GF-D8 (cell line): ENCODE data around the gene HORMAD2.
A peak's percentile ranks its signal among the peaks of the same experiment; 100 is the strongest.
"Not testable (repeated sequence)": the region's sequence is repeated elsewhere in the genome, so short reads cannot be mapped to it uniquely, and the experiment has no call there.

ENCODE experiments used
- DNase-seq: peaks from one replicate; lab custom pipeline; 2025; lab: John Stamatoyannopoulos, UW

HORMAD2 gene

DNA sequence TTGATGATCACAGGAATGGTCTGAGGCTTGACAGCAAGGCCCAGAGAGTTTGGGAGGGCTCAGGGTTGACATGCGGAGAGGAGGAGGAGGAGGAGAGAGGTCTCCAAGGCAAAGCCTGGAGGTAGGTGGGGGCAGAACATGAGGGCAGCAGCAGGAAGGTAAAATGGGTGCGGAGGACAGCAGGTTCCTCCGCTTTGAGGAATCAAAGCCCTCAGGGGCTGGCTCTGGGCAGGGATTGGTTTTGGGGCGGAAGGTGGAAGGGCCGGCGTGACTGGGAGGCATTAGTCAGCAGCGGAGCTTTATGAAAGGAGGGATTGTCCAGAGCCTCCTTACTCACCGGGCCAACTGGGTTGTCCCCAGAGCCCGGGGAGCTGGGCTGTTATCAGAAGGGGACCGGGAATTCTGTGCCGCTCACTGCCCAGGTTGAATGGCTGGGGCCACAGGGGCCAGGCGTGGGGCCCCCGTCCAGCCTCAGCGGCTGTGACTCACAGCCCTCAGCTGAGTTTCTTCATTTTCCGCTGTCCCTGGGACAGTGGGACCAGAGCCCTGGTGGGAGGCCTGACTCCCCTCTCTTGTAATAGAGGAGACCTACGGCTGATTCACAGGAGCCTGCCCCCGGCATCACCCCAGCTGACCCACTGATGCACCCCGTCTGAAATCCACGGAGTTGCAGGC lies 130.1 kb downstream of the HORMAD2 start:
- no peak for DNase-seq

DNA sequence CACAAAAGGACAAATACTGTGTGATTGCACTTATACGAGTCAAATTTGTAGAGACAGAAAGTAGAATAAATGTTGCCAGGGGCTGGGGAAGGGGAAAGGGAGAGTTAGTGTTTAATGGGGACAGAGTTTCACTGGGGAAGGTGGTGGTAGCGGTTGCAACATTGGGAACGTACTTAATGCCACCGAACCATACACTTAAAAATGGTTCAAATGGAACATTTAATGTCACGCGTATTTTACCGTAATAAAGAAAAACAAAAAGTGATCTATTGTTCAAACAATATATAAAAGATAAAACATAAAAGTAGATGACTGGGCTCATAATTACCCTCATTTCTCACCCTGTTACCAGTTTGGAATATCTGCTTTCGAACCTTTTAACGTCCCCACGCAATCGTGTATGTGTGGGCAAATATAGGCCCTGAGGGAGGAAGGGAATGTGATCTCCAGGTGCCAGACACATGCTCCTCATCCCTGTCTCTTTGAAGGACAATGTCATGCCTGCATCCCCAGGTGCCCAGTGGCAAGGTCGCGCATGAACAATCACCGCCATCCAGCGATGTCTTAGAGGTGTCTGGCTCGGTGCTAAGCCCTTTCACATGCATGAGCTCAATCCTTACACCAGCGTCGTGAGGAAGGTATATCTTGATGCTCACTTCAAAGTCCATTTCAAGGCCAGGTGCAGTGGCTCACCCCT lies 131.0 kb downstream of the HORMAD2 start:
- DNase-seq = no peak

DNA sequence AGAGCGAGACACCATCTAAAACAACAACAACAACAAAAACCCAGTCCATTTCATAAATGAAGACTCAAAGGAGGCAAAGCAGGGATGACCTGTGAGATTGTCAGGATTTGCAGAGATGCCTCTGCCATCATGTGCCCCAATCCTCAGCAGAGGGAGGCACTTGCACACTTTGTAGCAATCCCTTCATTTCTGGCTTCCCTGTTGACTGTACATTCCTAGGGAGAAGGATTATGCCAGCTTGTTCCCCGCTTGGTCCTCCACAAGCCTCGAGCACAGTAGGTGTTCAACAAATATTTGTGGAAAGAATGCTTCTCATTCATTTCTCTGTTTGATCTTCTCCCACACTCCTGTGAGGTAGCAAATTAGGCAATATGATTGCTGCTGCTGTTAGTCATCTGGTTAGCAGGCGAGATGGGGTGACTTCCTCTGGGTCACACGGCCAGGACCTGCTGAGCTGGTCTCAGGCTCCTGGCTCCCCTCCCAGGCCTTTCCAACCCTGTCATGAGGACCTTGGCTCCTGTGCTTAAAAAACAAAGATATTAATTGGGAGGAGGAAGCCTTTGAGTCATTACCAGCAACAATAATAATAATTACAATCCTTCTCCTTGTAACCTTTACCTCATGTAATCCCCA lies 132.2 kb downstream of the HORMAD2 start:
- DNase-seq = peak; percentile 7

DNA sequence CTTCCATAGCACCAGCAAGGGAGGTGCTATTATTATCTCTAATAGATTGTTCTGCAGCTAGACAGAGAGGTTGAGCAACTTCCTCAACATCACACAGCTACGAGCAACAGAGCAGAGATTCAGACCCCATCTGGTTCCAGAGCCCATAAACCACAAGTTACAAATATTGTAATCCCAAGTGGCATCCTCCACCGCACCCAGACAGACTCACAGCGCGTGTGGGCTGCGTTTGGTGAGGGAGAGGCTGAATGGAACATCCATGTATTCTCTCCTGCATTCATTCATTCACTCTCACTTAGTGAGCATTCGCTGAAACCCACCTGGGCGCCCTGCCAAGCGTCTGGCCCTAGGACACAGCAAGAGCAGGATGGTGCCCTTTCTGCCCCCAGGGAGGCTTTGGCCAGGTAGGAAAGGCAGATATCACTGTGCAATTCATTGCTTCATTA lies 132.8 kb downstream of the HORMAD2 start:
- peak; percentile 32 for DNase-seq

DNA sequence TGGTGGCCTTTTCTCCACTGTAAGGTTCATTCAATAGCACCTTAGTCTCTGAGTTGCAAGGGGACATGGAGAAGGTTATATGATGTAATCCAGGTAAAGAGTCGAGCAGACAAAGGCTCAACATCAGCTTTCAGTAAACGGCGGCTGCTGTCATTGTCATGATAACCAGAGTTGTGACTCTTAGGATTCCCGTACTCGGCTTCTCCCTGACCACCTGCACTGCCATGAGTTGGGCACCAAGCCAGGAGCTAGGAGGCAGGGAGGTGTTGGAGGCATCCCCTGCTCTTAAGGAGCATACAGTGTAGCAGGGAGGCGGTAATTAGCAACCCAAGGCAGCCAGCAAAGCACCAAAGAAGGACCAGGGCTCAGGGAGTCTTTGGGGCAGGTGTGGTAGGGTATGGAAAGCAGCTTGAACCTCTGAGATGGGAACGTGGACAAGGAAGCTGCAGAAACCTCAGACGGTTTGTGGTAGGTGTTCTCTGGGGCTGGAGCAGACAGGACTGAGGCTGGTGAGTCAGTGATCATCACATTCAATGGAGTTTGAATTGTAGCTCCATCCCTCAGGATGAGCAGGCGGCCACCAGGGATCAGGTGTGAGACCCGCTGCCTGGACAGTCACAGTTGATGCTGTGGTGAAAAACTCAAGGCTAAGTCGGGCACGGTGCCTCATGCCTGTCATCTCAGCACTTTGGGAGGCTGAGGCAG lies 134.6 kb downstream of the HORMAD2 start:
- DNase-seq = no peak

DNA sequence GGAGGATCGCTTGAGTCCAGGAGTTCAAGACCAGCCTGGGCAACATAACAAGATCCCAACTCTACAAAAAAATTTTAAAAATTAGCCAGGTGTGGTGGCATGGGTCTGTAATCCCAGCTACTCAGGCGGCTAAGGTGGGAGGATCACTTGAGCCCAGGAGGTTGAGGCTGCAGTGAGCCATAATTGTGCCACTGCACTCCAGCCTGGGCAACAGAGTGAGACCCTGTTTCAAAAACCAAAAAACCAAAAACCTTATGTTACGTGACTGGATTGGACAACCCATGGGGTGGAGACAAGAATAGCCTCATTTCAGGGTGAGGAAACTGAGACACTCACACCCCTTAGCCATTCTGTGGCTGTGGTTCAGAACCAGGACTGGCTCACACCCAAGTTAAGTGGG lies 136.0 kb downstream of the HORMAD2 start:
- DNase-seq = not testable (repeated sequence)

DNA sequence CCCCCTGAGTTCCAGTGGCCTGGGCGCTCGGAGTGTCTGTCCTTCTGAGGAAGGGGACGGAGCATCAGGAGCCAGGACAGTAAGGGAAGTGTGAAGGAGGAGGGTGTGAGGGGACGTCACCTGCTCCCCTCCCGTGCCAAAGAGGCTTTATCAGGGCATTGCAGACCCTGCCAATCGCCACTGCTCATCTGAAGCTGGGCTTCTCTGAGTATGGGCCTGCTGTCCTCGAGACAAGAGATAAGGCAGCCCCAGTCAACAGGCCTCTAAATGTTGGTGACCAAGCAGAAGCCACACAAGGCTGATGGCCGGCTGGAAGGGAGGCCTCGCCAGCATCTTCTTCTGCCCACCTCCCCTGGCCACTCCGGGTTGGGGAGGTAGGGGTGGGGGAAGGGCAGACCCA lies 136.4 kb downstream of the HORMAD2 start:
- DNase-seq = no peak

DNA sequence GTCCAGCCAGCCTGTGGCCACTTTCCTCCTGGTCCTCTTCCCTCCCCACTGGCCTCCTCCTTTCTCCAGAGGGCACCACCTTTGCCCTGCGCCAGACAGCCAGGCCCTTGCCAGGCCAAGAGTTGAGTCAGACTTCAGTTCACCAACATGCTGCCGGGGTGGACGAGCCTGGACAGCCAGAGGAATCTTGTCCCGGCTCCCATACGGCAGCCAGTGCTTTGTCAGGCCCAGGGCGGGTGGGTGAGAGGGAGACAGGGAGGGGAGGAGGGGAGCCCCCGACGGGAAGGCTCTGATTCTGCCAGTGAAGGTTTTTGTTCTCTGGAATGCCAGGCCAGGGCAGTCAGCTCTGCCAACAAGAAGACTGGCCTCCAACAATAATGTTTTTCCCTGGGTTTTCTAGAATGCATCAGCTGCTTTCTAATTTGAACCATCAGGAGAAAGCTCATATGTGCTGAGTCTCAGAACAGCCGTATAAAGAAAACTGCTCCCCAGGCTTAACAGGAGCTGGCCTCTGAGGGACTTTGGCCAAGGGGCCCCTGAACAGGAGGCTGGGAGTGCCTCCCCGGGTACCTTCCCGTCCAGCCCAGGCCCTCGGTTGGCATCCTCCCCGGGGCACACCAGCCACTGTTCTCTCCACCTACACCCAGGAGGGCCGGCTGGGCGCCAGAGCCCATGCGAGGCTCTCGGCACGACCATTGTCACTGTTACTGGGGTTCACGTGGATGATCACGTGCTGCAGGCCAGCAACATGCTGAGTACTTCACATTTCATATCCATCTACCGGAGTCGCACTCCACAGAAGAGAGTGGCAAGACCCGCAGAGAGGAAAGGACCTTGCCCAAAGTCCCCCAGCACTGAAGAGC lies 137.7 kb downstream of the HORMAD2 start:
- DNase-seq = no peak

DNA sequence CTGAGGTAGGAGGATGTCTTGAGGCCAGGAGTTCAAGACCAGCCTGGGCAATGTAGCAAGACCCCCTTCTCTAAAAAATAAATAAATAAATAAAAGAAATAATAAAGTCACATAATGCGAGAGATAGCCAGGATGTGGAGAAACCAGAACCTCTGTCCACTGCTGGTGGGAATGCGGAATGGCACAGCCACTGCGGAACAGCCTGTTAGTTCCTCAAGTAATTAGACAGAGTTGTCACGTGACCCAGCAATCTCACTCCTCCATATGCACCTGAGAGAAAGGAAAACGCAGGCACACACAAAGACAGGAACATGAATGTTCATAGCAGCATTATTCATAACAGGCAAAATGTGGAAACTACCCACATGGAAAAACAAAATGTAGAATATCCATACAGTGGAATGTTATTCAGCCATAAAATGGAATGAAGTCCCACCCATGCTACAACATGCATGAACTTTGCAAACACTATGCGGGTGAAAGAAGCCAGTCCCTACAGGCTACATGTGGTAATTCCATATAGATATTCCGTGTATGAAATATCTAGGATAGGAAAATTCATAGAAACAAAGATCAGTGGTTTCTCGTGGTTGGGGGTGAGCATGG lies 138.9 kb downstream of the HORMAD2 start:
- no peak for DNase-seq

DNA sequence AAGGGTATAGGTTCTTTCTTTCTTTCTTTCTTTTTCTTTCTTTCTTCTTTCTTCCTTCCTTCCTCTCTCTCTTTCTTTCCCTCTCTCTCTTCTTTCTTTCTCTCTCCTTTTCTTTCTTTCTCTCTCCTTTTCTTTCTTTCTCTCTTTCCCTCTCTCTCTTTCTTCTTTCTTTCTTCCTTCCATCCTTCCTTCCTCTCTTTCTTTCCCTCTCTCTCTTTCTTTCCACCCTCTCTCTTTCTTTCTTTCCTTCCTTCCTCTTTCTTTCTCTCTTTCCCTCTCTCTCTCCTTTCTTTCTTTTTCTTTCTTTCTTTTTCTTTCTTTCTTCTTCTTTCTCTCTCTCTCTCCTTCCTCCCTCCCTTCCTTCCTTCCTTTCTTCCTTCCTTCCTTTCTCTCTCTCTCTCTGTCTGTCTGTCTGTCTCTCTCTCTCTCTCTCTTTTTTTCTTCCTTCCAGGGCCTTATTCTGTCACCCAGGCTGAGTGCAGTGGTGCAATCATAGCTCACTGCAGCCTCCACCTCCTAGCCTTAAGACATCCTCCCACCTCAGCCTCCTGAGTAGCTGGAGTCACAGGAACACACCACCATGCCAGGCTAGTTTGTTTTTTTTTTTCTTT lies 139.5 kb downstream of the HORMAD2 start:
- DNase-seq = no peak

DNA sequence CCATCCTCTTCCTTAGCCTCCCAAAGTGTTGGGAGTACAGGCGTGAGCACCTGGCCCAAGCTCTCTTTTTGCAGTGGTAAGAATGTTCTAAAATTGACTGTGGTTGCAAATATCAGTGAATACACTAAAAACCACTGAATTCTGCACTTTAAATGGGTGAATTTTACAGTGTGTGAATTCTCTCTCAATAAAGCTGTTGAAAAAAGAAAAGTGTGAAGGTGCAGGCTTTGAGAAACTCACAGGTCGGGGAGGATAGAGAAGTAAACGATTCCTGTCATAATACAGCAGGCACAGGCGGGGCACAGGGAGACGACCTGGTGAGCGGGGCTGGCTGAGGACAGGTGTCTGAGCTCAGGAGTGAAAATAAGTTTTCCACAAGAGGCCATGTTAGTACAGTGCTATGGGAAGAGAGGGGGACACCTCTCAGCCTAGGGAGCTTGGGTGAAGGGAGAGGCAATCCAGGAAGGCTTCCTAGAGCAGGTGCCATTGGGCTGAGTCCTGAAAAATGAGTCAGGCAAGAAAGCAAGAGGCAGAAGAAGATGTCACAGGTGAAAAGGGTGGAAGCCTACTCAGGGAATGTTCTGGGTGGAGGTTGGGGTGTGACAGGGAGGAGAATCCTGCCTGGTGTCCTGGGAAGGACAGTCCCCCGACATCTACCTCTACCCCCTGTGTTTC lies 140.2 kb downstream of the HORMAD2 start:
- no peak for DNase-seq

DNA sequence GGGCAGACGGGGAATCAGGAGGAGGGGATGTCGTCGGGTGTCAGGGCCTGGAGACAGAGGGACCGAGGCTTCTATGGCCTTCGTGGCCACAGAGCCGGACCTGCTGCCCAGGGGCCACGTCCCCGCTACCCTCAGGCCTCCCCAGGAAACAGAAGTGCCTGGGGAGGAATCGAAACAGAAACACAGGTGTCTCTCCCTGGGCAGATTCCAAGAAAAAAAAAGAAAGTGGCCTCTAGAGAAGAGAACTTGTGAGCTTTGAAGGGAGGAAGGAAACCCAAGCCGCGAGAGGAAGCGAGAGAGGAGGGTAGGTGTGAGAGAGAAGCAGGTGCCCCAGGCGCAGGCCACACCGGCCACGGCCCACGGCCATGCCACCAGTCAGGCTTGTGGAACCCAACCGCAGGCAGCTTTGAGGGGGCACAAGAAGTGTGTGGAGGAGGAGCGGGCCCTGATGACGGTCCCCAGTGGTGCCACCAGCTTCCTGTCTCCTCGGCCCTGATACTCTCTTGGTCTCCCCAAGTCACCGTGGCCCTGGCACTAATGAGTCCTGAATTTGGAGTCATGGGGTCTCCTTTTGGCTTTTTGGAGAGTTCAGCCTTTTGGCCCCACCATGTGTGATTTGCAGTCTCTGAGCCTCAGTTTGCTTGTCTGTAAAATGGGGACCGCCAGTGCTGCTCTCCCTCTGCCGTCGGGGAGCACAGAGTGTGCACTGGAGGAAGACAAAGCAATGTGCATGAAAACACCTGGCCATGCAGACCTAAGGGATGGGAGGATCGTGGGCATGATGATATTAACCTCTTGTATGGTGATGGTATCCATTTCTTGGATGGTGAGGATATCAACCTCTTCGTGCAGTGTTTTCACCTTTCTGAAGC lies 141.1 kb downstream of the HORMAD2 start:
- DNase-seq = peak; percentile 10

DNA sequence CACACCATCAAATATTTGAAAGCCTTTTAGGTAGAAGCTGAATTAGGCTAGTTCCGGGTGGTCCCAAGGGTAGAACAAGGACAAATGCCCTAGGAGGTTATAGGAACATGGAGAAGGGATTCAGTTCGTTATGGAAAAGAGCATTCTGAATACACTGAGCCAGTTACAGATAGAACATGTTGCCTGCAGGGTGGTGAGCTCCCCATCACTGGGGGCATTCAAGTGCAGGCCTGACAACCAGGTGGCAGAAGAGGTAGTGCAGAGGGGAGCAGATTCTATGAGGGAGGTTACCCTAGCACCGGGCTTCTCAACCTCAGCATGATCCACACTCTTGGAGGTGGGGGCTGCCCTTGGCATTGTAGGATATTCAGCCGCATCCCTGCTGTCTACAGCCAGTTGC lies 142.1 kb downstream of the HORMAD2 start:
- no peak for DNase-seq

DNA sequence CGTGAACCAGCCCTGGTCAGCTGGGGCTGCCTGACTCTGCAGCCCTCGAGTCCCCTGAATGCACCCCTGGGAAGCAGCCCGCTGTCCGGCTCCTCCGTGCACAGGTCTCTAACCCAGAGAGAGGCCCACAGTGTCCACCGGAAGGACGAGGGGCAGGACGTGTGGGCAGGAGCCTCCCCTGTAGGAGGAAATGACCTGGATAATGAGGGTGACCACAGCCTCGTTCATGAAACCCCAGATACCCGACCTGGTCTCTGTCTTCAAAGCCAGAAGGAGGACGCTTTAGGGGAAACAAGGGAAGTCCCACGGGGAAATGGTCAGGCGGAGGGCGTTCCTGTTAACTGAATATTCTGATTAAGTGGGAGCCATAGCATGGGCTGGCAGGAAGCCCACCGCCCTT lies 143.0 kb downstream of the HORMAD2 start:
- DNase-seq = no peak

DNA sequence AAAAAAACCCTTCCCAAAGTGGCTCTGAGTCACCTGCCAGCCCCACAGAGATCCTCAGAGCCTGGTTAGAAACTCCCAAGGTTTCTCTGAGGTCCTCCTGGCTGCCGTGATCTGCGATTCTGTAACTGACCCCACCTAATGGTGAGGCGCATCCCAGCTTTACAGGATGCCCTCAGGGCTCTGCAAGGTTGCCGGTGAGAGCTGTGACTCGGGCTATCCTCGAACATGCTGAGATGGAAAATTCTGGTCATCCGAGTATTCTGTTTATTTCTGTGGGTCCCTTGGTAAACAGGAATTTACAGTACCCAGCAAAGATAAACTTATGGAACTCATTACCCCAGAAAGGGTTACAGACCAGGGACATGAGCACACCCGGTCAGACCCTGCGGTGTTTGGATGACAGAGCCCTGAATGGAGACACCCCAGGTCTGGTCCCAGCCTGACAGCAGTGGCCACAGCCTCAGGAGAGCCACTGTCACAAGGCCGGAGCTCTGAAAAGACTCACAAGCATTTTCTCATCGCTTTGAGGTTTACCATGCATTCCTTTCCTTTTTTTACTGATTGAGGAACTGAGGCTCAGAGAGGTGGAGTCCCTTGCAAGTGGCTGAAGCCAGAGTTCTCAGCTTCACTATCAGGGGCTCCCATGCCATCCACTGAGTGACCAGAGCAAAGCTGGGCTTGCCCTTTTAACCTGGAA lies 144.0 kb downstream of the HORMAD2 start:
- peak; percentile 5 for DNase-seq

DNA sequence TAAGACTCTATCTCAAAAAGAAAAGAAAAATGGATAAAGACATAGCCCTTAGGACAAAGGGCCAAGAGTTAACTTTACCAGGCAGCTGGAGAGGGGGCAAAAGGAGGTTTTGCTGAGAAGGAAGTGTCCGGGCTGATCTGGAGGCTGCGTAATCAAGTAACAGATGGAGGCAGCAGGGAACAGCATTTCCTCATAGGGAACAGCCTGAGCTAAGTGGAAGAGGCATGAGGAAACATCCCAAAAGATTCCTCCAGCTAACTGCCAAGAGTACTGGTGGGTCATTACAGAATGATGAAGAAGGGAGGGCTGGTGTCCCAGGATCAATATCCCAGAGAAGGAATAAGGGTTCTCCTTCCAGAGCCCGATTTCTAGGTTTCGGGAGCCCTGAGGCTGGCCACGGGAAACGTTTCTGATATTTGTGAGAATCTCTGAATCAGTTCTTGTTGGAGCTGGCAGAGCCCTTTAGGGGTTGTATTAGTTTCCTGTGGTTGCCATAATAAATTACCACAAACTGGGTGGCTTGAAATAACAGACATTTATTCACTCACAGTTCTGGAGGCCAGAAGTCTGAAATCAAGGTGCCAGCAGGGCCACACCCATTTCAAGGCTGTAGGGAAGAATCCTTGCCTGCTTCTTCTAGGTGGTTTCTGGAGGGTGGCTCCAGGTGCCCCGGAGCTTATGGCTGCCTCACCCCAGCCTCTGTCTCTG lies 145.1 kb downstream of the HORMAD2 start:
- no peak for DNase-seq

DNA sequence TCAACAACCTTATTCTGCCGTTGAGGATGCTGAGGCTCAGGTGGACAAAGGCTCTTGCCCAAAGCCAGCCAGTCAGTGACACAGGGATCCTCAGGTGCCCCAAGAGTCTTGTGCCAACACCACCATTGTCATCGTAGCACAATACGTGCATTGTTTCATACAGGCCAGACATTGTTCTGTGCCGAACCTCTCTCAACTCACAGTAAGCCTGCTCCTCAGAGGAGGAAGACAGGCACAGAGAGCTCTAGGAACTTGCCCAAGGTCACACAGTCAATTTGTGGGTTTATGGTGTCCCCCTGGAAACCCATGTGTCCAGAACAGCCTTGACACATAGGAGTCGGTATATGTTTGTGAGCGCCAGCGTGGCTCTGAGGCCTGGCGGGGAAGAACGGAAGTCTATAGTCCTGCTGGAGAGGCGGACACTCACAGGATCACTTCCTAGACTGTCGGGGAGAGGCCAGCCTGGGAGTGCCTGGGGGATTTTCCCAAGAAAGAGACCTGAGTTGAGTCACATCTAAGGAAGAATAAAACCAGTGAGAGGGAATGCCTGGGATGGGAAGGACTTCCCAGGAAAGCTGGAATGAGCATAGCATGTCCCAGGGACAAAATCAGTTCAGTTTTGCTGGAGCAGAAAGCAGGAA lies 146.0 kb downstream of the HORMAD2 start:
- no peak for DNase-seq
